Right lobe of liver (tissue), 6 donors: ENCODE data around the gene ARID4B. TPM values are rescaled to one million over a fixed set of nuclear protein-coding genes. Genes with fewer than 3 reads are reported as not detected.
"Not testable (repeated sequence)": the region's sequence is repeated elsewhere in the genome, so short reads cannot be mapped to it uniquely, and the experiment has no call there.

Source experiments
- ATAC-seq, 4 donors: fragments of 200-7000 bp; cut with Tn5 transposase; one replicate each; pipeline ENCODE4 v1.9.1; 2020; ENCODE audit warnings: mild to moderate bottlenecking in 4 of 4, moderate library complexity in 4 of 4
- DNase-seq, 3 donors: peaks; one replicate each; pipeline ENCODE4 v3.0.0-alpha.2; 2020
- H3K27ac ChIP-seq, 3 donors: fragments of 200-600 bp; one replicate each; pipeline ENCODE4 v1.8.0; 2022
- H3K27me3 ChIP-seq, 2 donors: fragments of 200-600 bp; one replicate each; pipeline ENCODE4 v1.8.0; 2022
- H3K36me3 ChIP-seq, 4 donors: fragments of 200-600 bp; sonication (generic) in 1 of 4; one replicate each; pipeline versions ENCODE4 v1.5.1 to v1.8.0; 2017 to 2022; ENCODE audit warnings: control low read depth in 1 of 4
- H3K4me1 ChIP-seq, 4 donors: fragments of 200-600 bp; sonication (generic) in 1 of 4; one replicate each; pipeline versions ENCODE4 v1.5.1 to v1.8.0; 2017 to 2022; ENCODE audit warnings: control low read depth in 1 of 4
- H3K4me3 ChIP-seq, 3 donors: fragments of 200-600 bp; one replicate each; pipeline ENCODE4 v1.8.0; 2022
- H3K9me3 ChIP-seq, 4 donors: fragments of 200-600 bp; sonication (generic) in 1 of 4; one replicate each; pipeline versions ENCODE4 v1.5.1 to v1.8.0; 2017 to 2022; ENCODE audit warnings: control low read depth in 1 of 4
- POLR2A ChIP-seq: fragments of 450-650 bp; IDR thresholded peaks from one replicate; pipeline ENCODE4 v1.6.1; 2017; ENCODE audit warnings: antibody characterized with exemption, mild to moderate bottlenecking
- WGBS: methylation state at CpG from one replicate; pipeline ENCODE4 v1.1.6; 2018; ENCODE audit warnings: low coverage, low lambda C conversion rate; ENCODE audit not compliant: insufficient coverage; ENCODE audit errors: missing lambda C conversion rate; 5-methylcytosine and 5-hydroxymethylcytosine counted together
- intact Hi-C, 2 donors: fragments of 100-400 bp; cut with DNase I; formaldehyde crosslinking; loops; one replicate each; pipeline versions ENCODE4 v1.11.2 to v1.14.1; 2022
- total RNA-seq, 6 experiments: library from RNA; depleted of rRNA in 2 of 6; stranded (reverse); fragments of >200 nt in 2 of 6; fragmentation: NEBNext Ultra II Directional in 3 of 6; extraction: Animal tissue kit (Norgen Biotek cat#: 25700) in 3 of 6; gene quantifications; one replicate each; pipeline versions ENCODE4 v1.1.0 to v1.2.4, GENCODE V29; 2016 to 2023
- TF ChIP-seq, protein P1 (sequence below), 4 donors: fragments of 200-600 bp in 3 of 4; fragments of 450-650 bp in 1 of 4; IDR thresholded peaks; one replicate each; pipeline versions ENCODE4 v1.5.1 to v1.8.0; 2016 to 2022; ENCODE audit warnings: antibody characterized with exemption in 4 of 4, mild to moderate bottlenecking in 2 of 4
- donor health status: DM: no; HTN: yes; CAD: no.
- donor health status: DM: no; HTN: no; CAD: no.
- donor health status: DM: no; HTN: no; CAD: no.
- donor health status: DM: no; HTN: yes; CAD: no.
- donor health status: DM: no; HTN: yes; CAD: no.

The ARID4B gene
- total RNA-seq, 6 experiments from 2014 or later: 8.0 to 16.2 (median 11.4) TPM

DNA sequence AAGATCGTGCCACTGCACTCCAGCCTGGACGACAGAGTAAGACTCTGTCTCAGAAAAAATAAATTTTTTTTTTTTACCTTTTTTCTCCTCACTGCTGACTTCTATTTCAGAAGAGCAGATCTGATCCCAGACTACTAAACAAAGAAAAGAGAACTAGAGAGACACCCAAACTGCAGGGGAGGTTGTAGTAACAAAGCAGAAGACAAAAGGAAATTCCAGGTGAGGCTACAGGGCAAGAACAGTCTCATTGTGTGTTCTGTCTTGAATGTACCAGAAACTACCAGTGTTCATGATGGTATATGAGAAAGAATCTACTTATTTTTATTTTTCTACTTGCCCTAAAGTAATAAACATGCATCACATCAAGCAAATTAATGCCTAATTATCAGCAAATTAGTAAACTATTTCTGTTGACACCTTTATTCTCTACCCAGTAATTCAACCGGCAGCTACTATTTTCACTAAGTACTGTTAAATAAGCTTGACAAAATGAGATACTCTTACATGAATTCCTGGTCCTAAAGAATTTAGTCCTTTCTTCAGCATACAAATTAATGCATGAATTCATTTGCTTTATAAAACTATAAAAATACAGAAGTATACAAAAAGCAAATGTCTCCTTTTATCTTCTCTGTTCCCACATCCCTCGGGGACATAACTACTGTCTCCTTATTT lies 40.6 kb downstream of the ARID4B start:
- H3K36me3 ChIP-seq: no peaks in the 10 kb centered on the region
- H3K4me1 ChIP-seq: peaks cover 0 to 3% (median 0%) of the 10 kb centered on the region in 4 donors
- intact Hi-C loops: no loop called here
- H3K27ac ChIP-seq: no peak overlapping the region
- H3K9me3 ChIP-seq: no peaks in the 10 kb centered on the region
- TF ChIP-seq POLR2A: no peak
- TF ChIP-seq, protein P1, sequence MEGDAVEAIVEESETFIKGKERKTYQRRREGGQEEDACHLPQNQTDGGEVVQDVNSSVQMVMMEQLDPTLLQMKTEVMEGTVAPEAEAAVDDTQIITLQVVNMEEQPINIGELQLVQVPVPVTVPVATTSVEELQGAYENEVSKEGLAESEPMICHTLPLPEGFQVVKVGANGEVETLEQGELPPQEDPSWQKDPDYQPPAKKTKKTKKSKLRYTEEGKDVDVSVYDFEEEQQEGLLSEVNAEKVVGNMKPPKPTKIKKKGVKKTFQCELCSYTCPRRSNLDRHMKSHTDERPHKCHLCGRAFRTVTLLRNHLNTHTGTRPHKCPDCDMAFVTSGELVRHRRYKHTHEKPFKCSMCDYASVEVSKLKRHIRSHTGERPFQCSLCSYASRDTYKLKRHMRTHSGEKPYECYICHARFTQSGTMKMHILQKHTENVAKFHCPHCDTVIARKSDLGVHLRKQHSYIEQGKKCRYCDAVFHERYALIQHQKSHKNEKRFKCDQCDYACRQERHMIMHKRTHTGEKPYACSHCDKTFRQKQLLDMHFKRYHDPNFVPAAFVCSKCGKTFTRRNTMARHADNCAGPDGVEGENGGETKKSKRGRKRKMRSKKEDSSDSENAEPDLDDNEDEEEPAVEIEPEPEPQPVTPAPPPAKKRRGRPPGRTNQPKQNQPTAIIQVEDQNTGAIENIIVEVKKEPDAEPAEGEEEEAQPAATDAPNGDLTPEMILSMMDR (IDR thresholded peaks at IDR 0.05): no peak
- no peak for DNase-seq
- H3K27me3 ChIP-seq: no peaks in the 10 kb centered on the region
- H3K4me3 ChIP-seq: no peak overlapping the region
- ATAC-seq: no peak
- WGBS: 93% methylated on average over 4 of the region's 4 CpGs

DNA sequence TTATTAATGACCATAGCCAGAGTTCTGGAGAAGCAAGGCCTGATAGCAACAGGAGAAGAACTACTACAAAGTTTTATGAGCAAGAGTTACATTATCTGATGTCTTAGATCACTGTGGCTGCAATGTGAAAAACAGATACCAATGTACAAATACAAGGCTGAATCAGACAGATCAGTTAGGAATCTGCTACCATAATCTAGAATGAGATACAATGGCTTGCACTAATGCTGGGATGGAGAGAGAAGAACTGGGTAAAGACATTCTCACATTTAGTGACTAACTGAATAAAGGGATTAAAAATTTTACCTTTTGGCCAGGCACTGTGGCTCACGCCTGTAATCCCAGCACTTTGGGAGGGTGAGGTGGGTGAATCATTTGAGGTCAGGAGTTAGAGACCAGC lies 41.3 kb downstream of the ARID4B start:
- Histone ChIP-seq H3K36me3 (no peaks in the 10 kb centered on the region), H3K9me3 (no peaks in the 10 kb centered on the region), H3K27me3 (no peaks in the 10 kb centered on the region), H3K4me1 (no peaks in the 10 kb centered on the region), H3K4me3 (no peak overlapping the region), H3K27ac (no peak overlapping the region)
- no peak for ATAC-seq
- no peak for DNase-seq
- intact Hi-C loops: no loop called here
- TF ChIP-seq POLR2A: no peak
- TF ChIP-seq, protein P1 (IDR thresholded peaks at IDR 0.05): no peak
- 86% methylated on average over 1 of the region's 1 CpG for WGBS

DNA sequence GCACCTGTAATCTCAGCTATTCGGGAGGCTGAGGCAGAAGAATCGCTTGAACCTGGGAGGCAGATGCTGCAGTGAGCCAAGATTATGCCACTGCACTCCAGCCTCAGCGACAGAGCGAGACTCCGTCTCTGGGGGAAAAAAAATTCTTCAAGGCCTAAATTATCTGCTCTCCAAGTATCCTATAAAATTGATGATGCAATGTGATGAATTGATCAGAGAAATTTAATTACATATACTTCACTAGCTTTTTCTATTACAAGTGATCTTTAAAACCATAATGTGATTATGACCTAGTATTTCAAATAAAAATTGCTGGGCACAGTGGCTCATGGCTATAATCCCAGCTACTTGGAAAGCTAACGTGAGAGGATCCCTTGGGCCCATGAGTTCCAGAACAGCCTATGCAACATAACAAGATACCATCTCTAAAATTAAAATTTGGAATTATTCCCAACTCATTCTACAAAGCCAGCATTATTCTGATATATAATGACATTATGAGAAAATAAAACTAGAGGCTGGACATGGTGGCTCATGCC lies 43.7 kb downstream of the ARID4B start:
- intact Hi-C loops: no loop called here

DNA sequence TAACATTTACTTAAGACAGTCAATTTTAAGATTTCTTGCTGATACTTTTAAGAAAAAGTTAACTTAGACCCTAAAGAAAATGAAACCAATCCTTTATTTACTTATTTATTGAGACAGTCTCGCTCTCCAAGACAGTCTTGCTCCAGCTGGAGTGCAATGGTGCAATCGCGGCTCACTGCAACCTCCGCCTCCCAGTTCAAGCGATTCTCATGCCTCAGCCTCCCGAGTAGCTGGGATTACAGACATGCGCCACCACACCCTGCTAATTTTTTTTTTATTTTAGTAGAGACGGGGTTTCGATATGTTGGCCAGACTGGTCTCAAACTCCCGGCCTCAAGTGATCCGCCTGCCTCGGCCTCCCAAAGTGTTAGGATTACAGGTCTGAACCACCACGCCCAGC lies 44.3 kb downstream of the ARID4B start:
- H3K36me3 ChIP-seq, ATAC-seq, intact Hi-C loops, H3K27ac ChIP-seq, H3K27me3 ChIP-seq, DNase-seq, H3K4me1 ChIP-seq, H3K4me3 ChIP-seq, H3K9me3 ChIP-seq: not testable (repeated sequence)
- WGBS: 97% methylated on average over 13 of the region's 13 CpGs

More for the DNA sequence above, 43.7 kb downstream of the ARID4B start:
- DNase-seq (no peak), ATAC-seq (no peak)
- Histone ChIP-seq H3K4me1 (no peaks in the 10 kb centered on the region), H3K9me3 (no peaks in the 10 kb centered on the region), H3K36me3 (no peaks in the 10 kb centered on the region), H3K27me3 (no peaks in the 10 kb centered on the region), H3K4me3 (no peak overlapping the region), H3K27ac (no peak overlapping the region)
- TF ChIP-seq, protein P1 (IDR thresholded peaks at IDR 0.05): no peak
- no peak for TF ChIP-seq POLR2A
- WGBS: 91% methylated on average over 4 of the region's 6 CpGs

DNA sequence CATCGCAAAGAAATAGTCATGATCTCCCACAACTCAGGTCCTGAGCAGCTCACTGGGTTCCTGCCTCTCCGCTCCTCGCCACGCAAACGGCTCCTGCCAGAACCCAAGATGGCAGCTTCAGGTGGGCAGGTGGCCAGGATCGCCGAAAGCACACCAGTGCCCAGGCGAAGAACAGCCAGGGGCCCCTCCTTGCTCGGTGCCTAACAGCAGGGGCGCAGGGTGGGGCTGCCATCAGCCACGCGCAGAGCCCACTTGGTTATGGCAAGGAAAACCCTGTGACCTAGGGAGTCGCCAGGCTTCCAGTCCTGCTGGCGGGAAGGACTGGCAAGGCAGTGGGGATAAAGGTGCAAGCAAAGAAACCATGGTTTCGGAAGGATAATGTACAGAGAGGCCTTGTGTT lies 47.5 kb downstream of the ARID4B start:
- H3K27ac ChIP-seq: no peak overlapping the region
- DNase-seq: no peak
- no peak overlapping the region for H3K4me3 ChIP-seq
- peak in 1 of 4 donors; percentile 21 for ATAC-seq
- WGBS: 92% methylated on average over 14 of the region's 15 CpGs
- no peaks in the 10 kb centered on the region for H3K36me3 ChIP-seq
- no peaks in the 10 kb centered on the region for H3K4me1 ChIP-seq
- intact Hi-C loops: no loop called here
- TF ChIP-seq, protein P1 (IDR thresholded peaks at IDR 0.05): no peak
- no peak for TF ChIP-seq POLR2A
- no peaks in the 10 kb centered on the region for H3K9me3 ChIP-seq
- no peaks in the 10 kb centered on the region for H3K27me3 ChIP-seq
